ENCODE data around the gene BTBD17. TPM values are rescaled to one million over a fixed set of nuclear protein-coding genes. Genes with fewer than 3 reads are reported as not detected.

Gene BTBD17
- total and polyA plus RNA-seq, 2 of the 8 experiments (the other 6 are each of a cell fraction or from before 2014, with no cell fraction given) = 7.0 to 14.8 TPM

DNA sequence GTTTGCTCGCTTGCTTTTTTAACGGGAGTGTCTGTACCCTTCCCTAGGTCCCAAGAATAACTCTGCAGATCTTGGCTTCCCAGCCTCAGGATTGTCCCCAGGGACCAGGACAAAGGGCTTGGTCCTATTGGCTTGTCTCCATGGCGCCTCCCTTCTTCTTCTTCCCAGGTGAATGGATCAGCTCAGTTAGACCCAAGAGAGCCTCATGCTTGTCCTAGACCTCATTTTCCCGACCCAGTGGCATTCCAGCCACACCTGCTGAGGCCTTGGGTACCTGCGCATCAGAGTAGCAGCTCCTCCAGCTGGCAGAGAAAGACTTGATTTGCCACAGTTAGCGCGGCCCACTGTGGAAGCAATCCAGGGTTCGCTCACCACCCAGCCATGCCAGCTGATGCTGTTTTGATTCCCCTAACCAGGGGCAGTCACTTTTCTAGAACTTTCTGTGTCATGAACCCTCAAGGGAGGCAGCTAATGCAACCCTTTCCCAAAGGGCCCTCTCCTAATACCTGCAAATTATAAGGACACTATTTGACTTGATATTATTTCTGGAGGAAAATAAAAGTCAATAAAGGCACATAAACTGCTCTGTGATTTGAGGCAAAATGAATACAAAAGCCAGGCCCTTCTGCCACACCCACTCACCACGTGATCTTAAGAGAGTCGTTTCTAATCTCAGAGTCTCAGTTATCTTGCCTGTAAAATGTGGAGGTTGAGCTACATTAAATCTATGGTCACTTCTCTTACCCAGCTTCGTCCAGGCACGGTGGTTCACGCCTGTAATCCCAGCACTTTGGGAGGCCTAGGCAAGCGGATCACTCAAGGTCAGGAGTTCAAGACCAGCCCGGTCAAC lies 19.5 kb upstream of the BTBD17 start:
- 89% methylated on average over 15 of the region's 15 CpGs; no CpG with 5 or more reads in 1 of the 2 experiments for WGBS, 2 experiments (ENCODE audit: extremely low coverage in 1 of 2, insufficient coverage in 1 of 2, insufficient read length in 1 of 2, insufficient replicate concordance in 2 of 2, low coverage in 1 of 2, low lambda C conversion rate in 2 of 2, missing lambda C conversion rate in 1 of 2)
- Histone ChIP-seq H3K14ac (ENCODE audit: insufficient read length) (no peak overlapping the region), H3K36me3 (ENCODE audit: control insufficient read depth in 2 of 4, insufficient read depth in 4 of 4, low read length in 3 of 4) (no peaks in the 10 kb centered on the region), H2BK12ac (ENCODE audit: low read depth, low read length) (peak overlapping the region; percentile 22; the same call in 1 of the 2 replicates), H2AK5ac (ENCODE audit: low read depth, low read length) (no peak overlapping the region), H4K20me1 (replicated peaks in 1 of 2; ENCODE audit: control insufficient read depth in 1 of 2, insufficient read depth in 2 of 2, low read length in 2 of 2) (no peaks in the 10 kb centered on the region), H2BK15ac (ENCODE audit: low read length) (peak overlapping the region; percentile 61; the same call in 1 of the 2 replicates), H4K5ac (ENCODE audit: insufficient read length, low read depth, low read length) (no peak overlapping the region), H3K23ac (ENCODE audit: insufficient read length) (no peak overlapping the region), H3K23me2 (ENCODE audit: low read depth, low read length) (no peaks in the 10 kb centered on the region; the same call in 1 of the 2 replicates), H3K27ac (ENCODE audit: low read depth, low read length) (no peak overlapping the region), H3K4me1 (replicated peaks in 1 of 4; ENCODE audit: control insufficient read depth in 3 of 4, insufficient read depth in 4 of 4, low read length in 3 of 4) (peaks cover 0 to 9% (median 6%) of the 10 kb centered on the region in 4 experiments; a peak in 6 of 7 replicates), H3K79me1 (ENCODE audit: low read depth, low read length) (no peaks in the 10 kb centered on the region), H3K79me2 (ENCODE audit: control insufficient read depth in 1 of 2, insufficient read depth in 2 of 2, low read length in 2 of 2) (no peaks in the 10 kb centered on the region), H3K27me3 (replicated peaks in 1 of 4; ENCODE audit: control insufficient read depth in 3 of 4, extremely low read depth in 1 of 4, insufficient read depth in 3 of 4, low read length in 3 of 4) (no peaks in the 10 kb centered on the region), H3K9ac (replicated peaks in 1 of 4; ENCODE audit: extremely low read depth in 1 of 4, low read depth in 3 of 4, low read length in 3 of 4) (no peak overlapping the region), H3K4me3 (ENCODE audit: extremely low read depth in 1 of 4, insufficient read depth in 2 of 4, low read depth in 3 of 4, low read length in 4 of 4) (no peak overlapping the region), H4K8ac (ENCODE audit: extremely low read depth, insufficient read depth, low read length) (no peak overlapping the region), H2AFZ (ENCODE audit: low read length) (no peak overlapping the region), H2BK5ac (ENCODE audit: low read depth, low read length) (no peak overlapping the region), H2BK120ac (replicated peaks; ENCODE audit: low read depth, low read length) (no peak overlapping the region), H3K9me3 (ENCODE audit: insufficient read depth in 2 of 2, low read depth in 1 of 2, low read length in 1 of 2) (no peaks in the 10 kb centered on the region), H2BK20ac (ENCODE audit: low read length) (no peak overlapping the region), H3K4me2 (ENCODE audit: insufficient read depth in 1 of 2, low read depth in 2 of 2, low read length in 2 of 2) (no peak overlapping the region), H3K56ac (replicated peaks; ENCODE audit: insufficient read length, low read depth, low read length) (no peak overlapping the region), H4K91ac (replicated peaks; ENCODE audit: insufficient read length, low read length) (no peak overlapping the region), H3K4ac (replicated peaks; ENCODE audit: insufficient read length, low read depth, low read length) (no peak overlapping the region), H3K18ac (ENCODE audit: extremely low read depth, low read length) (no peak overlapping the region; the same call in 1 of the 2 replicates)
- POLR2A ChIA-PET (ENCODE audit: partially characterized antibody) = interaction anchor here (1.7 to 3.0 kb wide), 2 partner anchors 62 to 74 kb away, joined by 6 read pairs; no protein-coding TSS in a partner anchor
- FAIRE-seq = no peak
- CTCF ChIA-PET (ENCODE audit: partially characterized antibody) = interaction anchor here (0.6 to 8.4 kb wide), 32 partner anchors 7 to 1807 kb away, joined by 3 to 106 read pairs (median 5); partner anchors contain the start of genes BTBD17, CD300A, CD300LB and GPR142
- no peak for DNase-seq (ENCODE audit: low read depth in 1 of 2, low spot score in 2 of 2)
- no peak for TF ChIP-seq CHD2 (IDR thresholded peaks at IDR 0.05; ENCODE audit: low read length)
- no peak for TF ChIP-seq HDAC2 (IDR thresholded peaks at IDR 0.05; ENCODE audit: borderline replicate concordance in 1 of 2, low read depth in 2 of 2, low read length in 2 of 2)
- TF ChIP-seq BRCA1 (IDR thresholded peaks at IDR 0.05; ENCODE audit: low read depth, low read length) = no peak
- no peak for TF ChIP-seq SAP30 (IDR thresholded peaks at IDR 0.05; ENCODE audit: insufficient read depth, insufficient replicate concordance, low read length)
- TF ChIP-seq ASH2L (IDR thresholded peaks at IDR 0.05; ENCODE audit: low read length) = no peak
- no peak for TF ChIP-seq CBX8 (IDR thresholded peaks at IDR 0.05; ENCODE audit: borderline replicate concordance, low read depth, low read length)
- TF ChIP-seq BACH1 (IDR thresholded peaks at IDR 0.05; ENCODE audit: low read length) = no peak
- no peak for TF ChIP-seq KDM5A (IDR thresholded peaks at IDR 0.05; ENCODE audit: low read length)
- no peak for TF ChIP-seq TAF1 (IDR thresholded peaks at IDR 0.05; ENCODE audit: low read depth, low read length)
- TF ChIP-seq PHF8 (conservative IDR thresholded peaks at IDR 0.05; ENCODE audit: low read depth, low read length) = no peak
- no peak for TF ChIP-seq GTF2F1 (IDR thresholded peaks at IDR 0.05; ENCODE audit: borderline replicate concordance, low read depth, low read length)
- TF ChIP-seq CTBP2 (IDR thresholded peaks at IDR 0.05; ENCODE audit: borderline replicate concordance, insufficient read depth, insufficient read length, low read length) = no peak
